GM12891 (cell line): ENCODE data around the gene TM2D1.
"Not testable (repeated sequence)": the region's sequence is repeated elsewhere in the genome, so short reads cannot be mapped to it uniquely, and the experiment has no call there.

Experiments
- DNase-seq: peaks from one replicate; pipeline ENCODE4 v3.0.0; 2011; ENCODE audit warnings: low spot score; ENCODE audit not compliant: insufficient read length
- FAIRE-seq: peaks from 2 replicates; lab custom pipeline; 2011; peaks lifted over from hg19 to GRCh38; lab: Jason Lieb, UNC
- PAX5 ChIP-seq: IDR thresholded peaks from 2 replicates; pipeline ENCODE4 v1.6.1; 2011; ENCODE audit warnings: low read length, moderate library complexity, mild to moderate bottlenecking; ENCODE audit not compliant: insufficient read depth, severe bottlenecking
- POLR2A ChIP-seq: IDR thresholded peaks from 2 replicates; pipeline ENCODE4 v1.6.1; 2011; ENCODE audit warnings: low read depth, low read length, control low read depth
- POLR2AphosphoS5 ChIP-seq: IDR thresholded peaks from 2 replicates; pipeline ENCODE4 v1.6.1; 2011; ENCODE audit warnings: low read depth, low read length, control low read depth
- POU2F2 ChIP-seq: IDR thresholded peaks from 2 replicates; pipeline ENCODE4 v1.6.1; 2011; ENCODE audit warnings: low read depth, mild to moderate bottlenecking, control low read depth, low read length, moderate library complexity
- SPI1 ChIP-seq: IDR thresholded peaks from 2 replicates; pipeline ENCODE4 v1.6.1; 2011; ENCODE audit warnings: low read depth, low read length, control low read depth
- TAF1 ChIP-seq: IDR thresholded peaks from 2 replicates; pipeline ENCODE4 v1.6.1; 2011; ENCODE audit warnings: low read depth, low read length, control low read depth

The TM2D1 gene

DNA sequence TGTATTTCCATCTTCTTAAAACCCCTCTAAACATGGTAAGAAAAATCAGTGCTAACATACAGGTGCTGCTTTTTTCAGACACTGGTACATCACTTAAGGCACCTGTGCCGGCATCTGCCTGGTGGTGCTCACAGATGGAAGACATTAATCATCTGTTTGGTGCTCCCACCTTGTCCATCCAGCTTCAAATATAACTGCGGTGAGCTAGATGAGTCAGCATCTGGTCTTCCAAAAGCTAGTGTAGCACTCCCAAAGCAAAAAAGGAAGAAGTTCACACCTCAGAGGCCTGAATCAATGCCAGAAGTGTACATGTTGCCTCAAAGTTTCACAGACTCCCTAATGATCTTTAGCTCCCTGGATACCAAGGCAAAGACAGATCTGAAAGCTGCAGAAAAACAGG, 44.4 kb downstream of the TM2D1 start:
- TF ChIP-seq TAF1 (no peak), POLR2AphosphoS5 (no peak), POLR2A (no peak), PAX5 (no peak), POU2F2 (no peak), SPI1 (no peak)
- DNase-seq (no peak), FAIRE-seq (no peak)

DNA sequence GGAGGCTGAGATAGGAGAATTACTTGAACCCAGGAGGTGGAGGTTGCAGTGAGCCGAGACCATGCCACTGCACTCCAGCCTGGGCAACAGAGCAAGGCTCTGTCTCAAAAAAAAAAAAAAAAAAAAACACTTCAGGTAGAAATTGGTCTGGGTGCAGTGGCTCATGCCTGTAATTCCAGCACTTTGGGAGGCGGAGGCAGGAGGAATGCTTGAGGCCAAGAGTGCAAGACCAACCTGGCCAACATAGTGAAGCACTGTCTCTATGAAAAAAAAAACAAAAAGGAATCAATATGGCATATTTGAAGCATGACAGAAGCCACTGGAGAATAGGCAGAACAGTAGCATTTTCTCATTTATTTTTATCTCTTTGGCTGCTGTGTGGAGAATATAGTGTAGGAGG, 48.1 kb downstream of the TM2D1 start:
- not testable (repeated sequence) for FAIRE-seq, DNase-seq

DNA sequence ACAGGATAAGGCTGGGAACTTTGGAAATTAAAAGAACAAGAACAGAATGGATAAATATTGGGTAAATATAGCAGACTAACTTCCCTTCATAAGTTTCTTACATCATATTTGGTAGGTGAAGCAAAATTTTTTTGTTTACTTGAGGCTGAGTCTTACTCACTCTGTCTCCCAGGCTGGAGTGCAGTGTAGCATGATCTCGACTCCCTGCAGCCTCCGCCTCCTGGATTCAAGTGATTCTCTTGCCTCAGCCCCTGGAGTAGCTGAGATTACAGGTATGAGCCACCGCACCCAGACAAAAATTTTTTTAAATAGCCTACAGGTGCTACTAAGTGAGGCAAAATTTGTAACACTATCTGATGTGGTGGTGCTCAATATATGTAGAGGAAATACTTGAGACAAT, 50.7 kb downstream of the TM2D1 start:
- TF ChIP-seq SPI1 (no peak), POU2F2 (no peak), TAF1 (no peak), POLR2AphosphoS5 (no peak), PAX5 (no peak), POLR2A (no peak)
- no peak for FAIRE-seq

DNA sequence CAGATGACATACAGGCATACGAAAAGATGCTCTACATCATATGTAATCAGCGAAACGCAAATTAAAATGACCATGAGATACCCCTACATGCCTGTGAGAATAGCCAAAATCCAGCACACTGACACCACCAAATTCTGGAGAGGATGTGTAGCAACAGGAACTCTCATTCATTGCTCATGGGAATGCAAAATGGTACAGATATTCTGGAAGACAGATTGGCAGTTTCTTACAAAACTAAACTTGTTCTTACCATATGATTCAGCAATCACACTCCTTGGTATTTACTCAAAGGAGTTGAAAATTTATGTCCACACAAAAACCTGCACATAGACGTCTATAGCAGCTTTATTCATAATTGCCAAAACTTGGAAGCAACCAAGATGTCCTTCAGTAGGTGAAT, 52.6 kb downstream of the TM2D1 start:
- FAIRE-seq, result no peak
- TF ChIP-seq TAF1 (no peak), SPI1 (no peak), POLR2A (no peak), POLR2AphosphoS5 (no peak), POU2F2 (no peak), PAX5 (no peak)
- DNase-seq, result no peak

More for the DNA sequence above, 50.7 kb downstream of the TM2D1 start:
- DNase-seq, result no peak

DNA sequence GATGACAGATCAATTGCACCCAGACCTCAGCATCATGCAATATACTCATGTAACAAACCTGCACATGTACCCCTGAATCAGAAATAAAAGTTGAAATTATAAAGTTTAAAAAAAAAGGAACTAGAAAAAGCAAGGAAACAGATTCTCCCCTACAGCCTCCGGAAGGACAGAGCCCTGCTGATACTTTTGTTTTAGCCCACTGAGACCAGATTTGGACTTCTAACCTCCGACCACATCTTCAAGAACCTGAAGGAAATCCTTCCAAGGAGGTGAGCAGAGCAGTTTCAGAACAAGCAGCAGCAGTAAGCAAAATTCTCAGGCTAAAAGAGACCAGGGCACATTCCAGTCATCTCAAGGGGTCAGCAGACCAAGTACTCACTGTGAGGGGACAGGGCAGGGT, 54.5 kb downstream of the TM2D1 start:
- DNase-seq, result no peak
- TF ChIP-seq SPI1, result no peak
- TF ChIP-seq POLR2AphosphoS5, result no peak
- no peak for TF ChIP-seq TAF1
- TF ChIP-seq POU2F2, result no peak
- TF ChIP-seq PAX5, result no peak
- TF ChIP-seq POLR2A, result no peak
- no peak for FAIRE-seq

DNA sequence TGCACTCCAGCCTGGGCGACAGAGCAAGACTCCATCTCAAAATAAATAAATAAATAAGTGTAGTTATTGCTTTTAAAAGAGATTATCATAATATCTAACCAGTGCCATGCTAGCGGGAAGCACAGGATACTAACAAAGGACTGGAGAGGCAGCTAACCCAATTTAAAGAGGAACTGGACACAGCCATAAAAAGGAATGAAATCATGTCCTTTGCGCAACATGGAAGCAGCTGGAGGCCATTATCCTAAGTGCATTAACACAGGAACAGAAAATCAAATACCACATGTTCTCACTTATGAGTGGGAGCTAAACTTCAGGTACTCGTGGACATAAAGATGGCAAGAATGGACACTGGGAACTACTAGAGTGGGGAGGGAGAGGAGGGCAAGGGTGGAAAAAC, 54.9 kb downstream of the TM2D1 start:
- no peak for FAIRE-seq
- TF ChIP-seq POLR2A (no peak), POLR2AphosphoS5 (no peak), PAX5 (no peak), SPI1 (no peak), POU2F2 (no peak)
- no peak for DNase-seq

DNA sequence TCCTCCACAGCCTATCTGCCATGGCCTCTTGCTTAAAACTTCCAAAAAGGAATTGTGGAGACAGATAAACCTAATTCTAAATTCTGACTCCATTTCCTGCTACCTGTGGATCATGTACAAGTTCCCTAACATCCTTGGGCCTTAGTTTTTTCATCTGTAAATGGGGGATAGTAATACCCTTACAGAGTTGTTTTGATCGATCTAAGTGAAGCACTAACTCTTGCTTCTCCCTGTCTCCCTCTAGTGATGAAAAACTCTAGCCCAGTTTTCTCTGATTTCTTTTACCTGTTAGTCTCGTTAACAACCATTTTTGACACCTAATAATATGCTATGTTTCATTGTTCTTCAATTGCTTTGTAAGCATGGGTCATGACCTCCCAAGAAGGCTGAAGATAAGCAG, 65.9 kb downstream of the TM2D1 start:
- DNase-seq (no peak), FAIRE-seq (no peak)
- TF ChIP-seq POU2F2, result no peak

DNA sequence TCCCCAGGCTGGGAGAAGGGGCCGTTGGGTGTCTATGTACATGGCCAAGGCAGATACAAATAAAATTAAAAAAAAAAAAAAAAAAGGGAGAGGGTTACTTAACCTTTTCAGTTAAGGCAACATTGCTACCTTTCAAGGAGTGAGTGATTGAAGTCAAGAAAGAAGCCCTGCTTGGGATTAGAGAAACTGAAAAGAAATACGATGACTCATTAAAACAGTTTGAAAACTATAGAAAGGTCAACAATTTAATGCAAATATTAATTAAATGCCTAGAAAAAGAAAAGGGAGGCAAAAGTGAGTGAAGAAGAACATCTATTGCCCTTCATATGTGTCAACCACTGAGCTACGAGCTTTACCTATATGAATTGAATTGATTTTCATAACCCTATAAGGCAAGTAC, 69.5 kb downstream of the TM2D1 start:
- DNase-seq, result no peak
- FAIRE-seq, result no peak
- TF ChIP-seq POLR2A, result no peak

DNA sequence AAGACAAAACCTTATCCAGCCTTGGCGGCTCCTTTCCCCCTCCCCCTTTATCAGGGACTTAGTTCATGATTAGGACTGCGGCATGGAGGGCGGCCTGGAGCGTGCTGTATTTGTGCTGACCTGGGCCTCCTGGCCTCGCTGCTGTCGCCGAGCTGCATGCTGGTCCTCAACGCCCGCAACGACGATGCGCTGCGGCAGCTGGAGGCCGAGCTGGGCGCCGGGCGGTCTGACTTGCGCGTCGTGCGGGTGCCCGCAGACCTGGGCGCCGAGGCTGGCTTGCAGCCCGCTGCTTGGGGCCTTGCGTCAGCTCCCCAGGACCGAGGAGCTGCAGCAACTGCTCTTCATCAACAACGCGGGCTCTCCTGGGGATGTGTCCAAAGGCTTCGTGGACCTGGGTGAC, 70.9 kb downstream of the TM2D1 start:
- FAIRE-seq (no peak), DNase-seq (no peak)
- TF ChIP-seq TAF1 (no peak), PAX5 (no peak), POLR2A (no peak), POU2F2 (no peak), POLR2AphosphoS5 (no peak), SPI1 (no peak)

DNA sequence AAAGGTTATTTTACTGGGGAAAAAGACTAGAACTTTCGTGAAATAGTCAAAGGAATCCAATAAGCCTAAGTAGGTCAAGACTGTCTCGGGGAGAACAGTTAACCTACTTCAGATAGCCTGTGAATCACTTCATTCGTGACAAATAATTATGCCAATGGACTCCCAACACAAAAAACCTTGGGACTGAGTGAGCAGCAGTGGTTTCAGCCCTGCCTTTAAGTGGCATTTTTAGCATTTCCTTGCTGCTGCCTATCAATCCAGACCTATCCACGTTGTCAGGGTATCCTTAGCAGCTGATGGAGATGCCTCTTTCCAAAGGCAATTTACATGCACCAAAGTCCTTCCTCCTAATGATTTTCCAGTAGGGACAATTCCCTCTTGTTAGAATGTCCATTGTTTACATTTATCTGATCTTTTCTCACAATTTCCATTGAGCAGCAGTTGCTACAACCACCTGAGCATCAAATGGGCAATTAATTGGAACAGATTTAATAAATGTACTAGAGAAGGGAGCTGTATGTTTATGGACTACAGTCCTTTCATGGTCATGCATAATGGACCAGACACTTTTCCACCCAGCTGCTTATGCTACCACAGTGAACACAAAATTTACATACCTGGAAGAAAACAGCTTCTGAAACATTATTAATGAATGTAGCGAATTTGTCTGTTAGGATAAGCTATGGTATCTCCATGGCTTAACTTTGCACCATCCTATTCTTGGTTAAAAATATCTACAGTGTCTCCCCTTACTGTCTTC, 75.8 kb downstream of the TM2D1 start:
- TF ChIP-seq POLR2AphosphoS5, result no peak
- TF ChIP-seq TAF1, result no peak
- TF ChIP-seq SPI1, result no peak
- TF ChIP-seq POU2F2, result no peak
- no peak for TF ChIP-seq PAX5
- TF ChIP-seq POLR2A, result no peak
- no peak for DNase-seq
- FAIRE-seq, result no peak

DNA sequence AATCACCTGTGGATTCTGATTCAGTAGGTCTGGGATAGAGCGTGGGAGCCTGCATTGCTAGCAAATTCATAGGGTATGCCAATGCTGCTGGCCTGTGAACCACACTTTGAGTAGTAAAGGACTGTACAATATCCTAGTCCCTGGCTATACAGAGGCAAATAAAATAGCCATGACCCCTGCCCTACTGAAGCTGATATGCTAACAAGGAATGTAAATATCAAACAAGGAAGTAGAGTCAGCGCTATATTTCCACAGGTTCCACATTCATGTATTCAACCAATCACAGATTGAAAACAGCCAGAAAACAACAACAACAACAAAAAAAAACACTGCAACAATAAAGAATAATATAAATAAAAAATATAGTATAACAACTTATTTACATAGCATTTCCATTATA, 77.8 kb downstream of the TM2D1 start:
- no peak for FAIRE-seq

More for the DNA sequence above, 77.8 kb downstream of the TM2D1 start:
- TF ChIP-seq TAF1 (no peak), PAX5 (no peak), POU2F2 (no peak), POLR2A (no peak), POLR2AphosphoS5 (no peak), SPI1 (no peak)
- DNase-seq, result no peak
